Gastroesophageal sphincter (tissue), 4 donors: ENCODE data around the gene DNTTIP2. TPM values are rescaled to one million over a fixed set of nuclear protein-coding genes. Genes with fewer than 3 reads are reported as not detected.

Experiments
- ATAC-seq: fragments of 150-250 bp; one replicate; pipeline ENCODE4 v1.9.1; 2016; ENCODE audit warnings: mild to moderate bottlenecking, moderate library complexity
- H3K27ac ChIP-seq, 4 donors: fragments of 200-600 bp; sonication (generic) in 3 of 4; 1 replicate in 3 of 4; 2 replicates in 1 of 4; pipeline ENCODE4 v1.5.1; 2016 to 2019
- H3K27me3 ChIP-seq: fragments of 200-600 bp; sonication (generic); one replicate; pipeline ENCODE4 v1.5.1; 2019
- H3K36me3 ChIP-seq, 2 donors: fragments of 200-600 bp; sonication (generic); one replicate each; pipeline ENCODE4 v1.5.1; 2019; ENCODE audit warnings: control low read depth in 1 of 2
- H3K4me1 ChIP-seq, 3 donors: fragments of 200-600 bp; sonication (generic); 1 replicate in 2 of 3; 2 replicates in 1 of 3; pipeline ENCODE4 v1.5.1; 2016 to 2019; ENCODE audit warnings: control low read depth in 2 of 3
- H3K4me3 ChIP-seq, 2 donors: fragments of 200-600 bp; sonication (generic); one replicate each; pipeline ENCODE4 v1.5.1; 2019; ENCODE audit warnings: mild to moderate bottlenecking in 1 of 2, moderate library complexity in 1 of 2
- H3K9me3 ChIP-seq, 3 donors: fragments of 200-600 bp; sonication (generic); one replicate each; pipeline ENCODE4 v1.5.1; 2017 to 2019; ENCODE audit warnings: control low read depth in 2 of 3
- CTCF ChIP-seq, 4 experiments: fragments of 200-600 bp in 2 of 4; fragments of 450-650 bp in 2 of 4; sonication (generic) in 1 of 4; IDR thresholded peaks; one replicate each; pipeline ENCODE4 v1.5.1; 2017 to 2019; ENCODE audit warnings: antibody characterized with exemption in 4 of 4, mild to moderate bottlenecking in 2 of 4, moderate library complexity in 2 of 4
- EP300 ChIP-seq: sonication (generic); formaldehyde crosslinking; IDR thresholded peaks from one replicate; pipeline ENCODE4 v1.6.1; 2017; ENCODE audit warnings: antibody characterized with exemption, mild to moderate bottlenecking
- POLR2A ChIP-seq, 2 donors: fragments of 450-650 bp; IDR thresholded peaks; one replicate each; pipeline ENCODE4 v1.6.1; 2017; ENCODE audit warnings: antibody characterized with exemption in 2 of 2, mild to moderate bottlenecking in 2 of 2, moderate library complexity in 1 of 2
- POLR2AphosphoS5 ChIP-seq: sonication (generic); formaldehyde crosslinking; IDR thresholded peaks from one replicate; pipeline ENCODE4 v1.6.1; 2017; ENCODE audit warnings: antibody characterized with exemption
- WGBS, 2 donors: methylation state at CpG; one replicate each; pipeline ENCODE4 v1.1.5; 2018; ENCODE audit warnings: low coverage in 1 of 2; 5-methylcytosine and 5-hydroxymethylcytosine counted together
- total RNA-seq, 4 donors: library from RNA; depleted of rRNA; stranded (reverse); fragments of >200 nt; gene quantifications; one replicate each; pipeline ENCODE4 v1.1.0, GENCODE V29; 2016

Gene DNTTIP2
- total RNA-seq, 4 donors from 2014 or later: 30.6 to 42.2 (median 40.3) TPM

DNA sequence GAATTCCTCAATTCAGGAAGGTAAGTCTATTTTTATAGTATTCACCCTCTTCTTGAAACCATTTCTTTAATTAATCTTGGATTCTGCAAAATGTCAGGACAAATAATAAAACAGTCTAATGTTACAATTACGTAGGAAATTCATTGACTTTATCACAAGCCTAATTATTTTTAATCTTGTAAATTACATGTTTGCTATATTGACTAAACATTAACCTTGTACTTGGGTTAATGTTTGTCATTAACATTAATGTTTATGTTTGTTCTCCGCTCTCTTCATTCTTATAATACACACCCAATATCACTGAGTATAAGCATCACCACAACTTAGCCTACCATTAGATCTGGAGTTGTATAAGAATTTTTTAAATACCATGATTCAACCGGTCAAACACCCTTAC, 27.5 kb upstream of the DNTTIP2 start:
- H3K4me3 ChIP-seq: no peak overlapping the region
- 89 to 100% methylated on average over 2 to 3 of the region's 3 CpGs for WGBS, 2 donors
- H3K9me3 ChIP-seq: no peaks in the 10 kb centered on the region
- H3K36me3 ChIP-seq: no peaks in the 10 kb centered on the region
- peaks cover 0 to 32% (median 4%) of the 10 kb centered on the region in 3 donors for H3K4me1 ChIP-seq
- H3K27me3 ChIP-seq: no peaks in the 10 kb centered on the region
- no peak overlapping the region for H3K27ac ChIP-seq
- TF ChIP-seq CTCF (IDR thresholded peaks at IDR 0.05) (no peak), POLR2A (IDR thresholded peaks at IDR 0.05) (no peak), EP300 (no peak), POLR2AphosphoS5 (no peak)
- ATAC-seq: no peak

DNA sequence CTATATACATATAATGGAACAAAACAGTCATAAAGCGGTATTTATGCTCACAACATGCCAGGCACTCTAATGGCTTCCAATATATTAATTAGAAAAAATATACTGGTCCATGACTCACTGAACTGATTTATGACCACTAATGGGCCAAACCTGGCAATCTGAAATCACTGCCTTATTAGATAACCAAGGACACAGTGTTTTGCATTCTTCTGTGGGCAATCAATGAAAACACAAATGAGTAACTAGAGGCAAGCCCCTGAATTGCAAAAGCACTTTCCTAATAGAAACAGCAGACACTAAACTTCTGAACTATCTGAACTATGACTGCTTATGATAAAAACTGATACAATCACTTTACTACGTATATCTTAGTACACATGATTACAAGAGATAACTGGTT, 26.7 kb upstream of the DNTTIP2 start:
- no peak overlapping the region for H3K4me3 ChIP-seq
- ATAC-seq: no peak
- no peak overlapping the region for H3K27ac ChIP-seq
- WGBS, 2 donors: 95 to 100% methylated on average over 1 to 2 of the region's 2 CpGs
- peaks cover 0 to 32% (median 4%) of the 10 kb centered on the region in 3 donors for H3K4me1 ChIP-seq
- peaks cover 0 to 5% of the 10 kb centered on the region in 2 donors for H3K36me3 ChIP-seq
- no peaks in the 10 kb centered on the region for H3K27me3 ChIP-seq
- TF ChIP-seq CTCF (IDR thresholded peaks at IDR 0.05) (no peak), POLR2A (IDR thresholded peaks at IDR 0.05) (no peak), EP300 (no peak), POLR2AphosphoS5 (no peak)
- H3K9me3 ChIP-seq: no peaks in the 10 kb centered on the region

GRCh38 chr1:93905051-93905450, 26.0 kb upstream of the DNTTIP2 start:
- H3K9me3 ChIP-seq: no peaks in the 10 kb centered on the region
- no peak overlapping the region for H3K27ac ChIP-seq
- no peak for ATAC-seq
- no peak overlapping the region for H3K4me3 ChIP-seq
- H3K36me3 ChIP-seq: peaks cover 0 to 6% of the 10 kb centered on the region in 2 donors
- TF ChIP-seq POLR2AphosphoS5: no peak
- TF ChIP-seq POLR2A (IDR thresholded peaks at IDR 0.05): no peak
- TF ChIP-seq CTCF (IDR thresholded peaks at IDR 0.05): no peak
- no peak for TF ChIP-seq EP300
- H3K4me1 ChIP-seq: peaks cover 0 to 32% (median 4%) of the 10 kb centered on the region in 3 donors
- no peaks in the 10 kb centered on the region for H3K27me3 ChIP-seq
- WGBS, 2 donors: 100% methylated on average over 1 of the region's 1 CpG

DNA sequence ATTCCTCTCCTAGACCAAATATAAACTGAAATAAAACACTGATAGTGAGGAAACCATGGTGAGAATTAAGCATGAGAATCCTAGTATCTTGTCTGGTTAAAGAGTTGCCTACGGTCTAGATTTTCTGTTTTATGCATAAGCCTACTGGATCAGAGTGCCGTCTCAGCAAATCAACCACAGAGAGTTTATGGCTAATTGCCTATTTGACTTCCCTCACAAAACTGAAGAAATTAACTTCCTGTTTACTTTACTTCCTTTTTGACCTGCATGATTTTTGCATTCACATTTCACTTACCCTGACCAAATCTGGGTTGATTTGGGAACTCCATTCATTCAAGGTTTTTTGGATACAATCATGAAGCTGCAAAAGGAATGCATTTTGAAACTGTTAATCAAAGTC, 25.2 kb upstream of the DNTTIP2 start:
- peaks cover 0 to 26% (median 4%) of the 10 kb centered on the region in 3 donors for H3K4me1 ChIP-seq
- no peak overlapping the region for H3K27ac ChIP-seq
- no peak for TF ChIP-seq POLR2AphosphoS5
- no peak for TF ChIP-seq CTCF (IDR thresholded peaks at IDR 0.05)
- TF ChIP-seq POLR2A (IDR thresholded peaks at IDR 0.05): no peak
- TF ChIP-seq EP300: no peak
- no peaks in the 10 kb centered on the region for H3K9me3 ChIP-seq
- H3K27me3 ChIP-seq: no peaks in the 10 kb centered on the region
- H3K36me3 ChIP-seq: peaks cover 0 to 9% of the 10 kb centered on the region in 2 donors
- WGBS, 2 donors: 83 to 90% methylated on average over 2 of the region's 2 CpGs
- no peak overlapping the region for H3K4me3 ChIP-seq
- ATAC-seq: no peak

GRCh38 chr1:93900723-93901504, 21.9 kb upstream of the DNTTIP2 start:
- no peaks in the 10 kb centered on the region for H3K9me3 ChIP-seq
- no peak for ATAC-seq
- 97 to 98% methylated on average over 3 of the region's 3 CpGs for WGBS, 2 donors
- H3K4me1 ChIP-seq: peaks cover 0 to 3% (median 0%) of the 10 kb centered on the region in 3 donors
- no peak overlapping the region for H3K27ac ChIP-seq
- TF ChIP-seq CTCF (IDR thresholded peaks at IDR 0.05) (no peak), POLR2AphosphoS5 (no peak), POLR2A (IDR thresholded peaks at IDR 0.05) (no peak), EP300 (no peak)
- H3K4me3 ChIP-seq: no peak overlapping the region
- no peaks in the 10 kb centered on the region for H3K27me3 ChIP-seq
- H3K36me3 ChIP-seq: peaks cover 5 to 36% of the 10 kb centered on the region in 2 donors
